ENCODE results near the gene TRAPPC3L.

Gene TRAPPC3L

GRCh38 chr6:116461932-116462885 is 83.3 kb downstream of the TRAPPC3L start:
- peak; percentile 5 for DNase-seq

GRCh38 chr6:116461331-116461931 is 84.1 kb downstream of the TRAPPC3L start, which contains the start of gene CALHM6:
TSS of gene CALHM6 (plus strand) at chr6:116461375. CDS start at chr6:116461930, 555 bp downstream.
- no peak for DNase-seq

- DNase-seq, result no peak
These were observed 85.6 kb downstream of the TRAPPC3L start for GRCh38 chr6:116459927-116460326.

GRCh38 chr6:116458264-116458663 is 87.2 kb downstream of the TRAPPC3L start:
- no peak for DNase-seq

- no peak for DNase-seq
These were observed 88.6 kb downstream of the TRAPPC3L start for GRCh38 chr6:116456927-116457326.

GRCh38 chr6:116456106-116456505 is 89.4 kb downstream of the TRAPPC3L start:
- no peak for DNase-seq

- no peak for DNase-seq
These were observed 93.0 kb downstream of the TRAPPC3L start for GRCh38 chr6:116452531-116452930.

- no peak for DNase-seq
These were observed 93.6 kb downstream of the TRAPPC3L start for GRCh38 chr6:116451916-116452315.

- DNase-seq, result no peak
These were observed 94.4 kb downstream of the TRAPPC3L start for GRCh38 chr6:116450769-116451740.

GRCh38 chr6:116450185-116450710 is 95.2 kb downstream of the TRAPPC3L start:
- DNase-seq, result no peak

- no peak for DNase-seq
These were observed 95.9 kb downstream of the TRAPPC3L start for GRCh38 chr6:116449565-116449964.

GRCh38 chr6:116447496-116448011 is 97.9 kb downstream of the TRAPPC3L start:
- no peak for DNase-seq

GRCh38 chr6:116447052-116447451 is 98.4 kb downstream of the TRAPPC3L start:
- no peak for DNase-seq

GRCh38 chr6:116446399-116446798 is 99.1 kb downstream of the TRAPPC3L start:
- no peak for DNase-seq

- DNase-seq, result no peak
These were observed 100.4 kb downstream of the TRAPPC3L start for GRCh38 chr6:116445102-116445501.

Measured in NCI-H1436 (cell line).